HEK293 (cell line): ENCODE data around the gene BTK.

Source experiments
- SP7 ChIP-seq: fragments of 450-650 bp; formaldehyde crosslinking; IDR thresholded peaks from 2 replicates; pipeline ENCODE4 v1.5.1; 2016; ENCODE audit warnings: missing biosample characterization, missing genetic modification characterization
- TRIM28 ChIP-seq: IDR thresholded peaks from 2 replicates; pipeline ENCODE4 v1.6.1; 2011; ENCODE audit warnings: low read length, control low read depth, borderline replicate concordance
- YY2 ChIP-seq: fragments of 450-650 bp; formaldehyde crosslinking; IDR thresholded peaks from 2 replicates; pipeline ENCODE4 v1.5.1; 2016; ENCODE audit warnings: missing biosample characterization, missing genetic modification characterization
- ZFP3 ChIP-seq: fragments of 450-650 bp; formaldehyde crosslinking; IDR thresholded peaks from 2 replicates; pipeline ENCODE4 v1.5.1; 2016; ENCODE audit warnings: low read depth, missing biosample characterization, missing genetic modification characterization
- ZNF10 ChIP-seq: fragments of 450-650 bp; formaldehyde crosslinking; IDR thresholded peaks from 2 replicates; pipeline ENCODE4 v1.5.1; 2017; ENCODE audit warnings: missing biosample characterization, missing genetic modification characterization
- ZNF169 ChIP-seq: fragments of 450-650 bp; formaldehyde crosslinking; IDR thresholded peaks from 2 replicates; pipeline ENCODE4 v1.5.1; 2016; ENCODE audit warnings: missing biosample characterization, missing genetic modification characterization
- ZNF18 ChIP-seq: fragments of 450-650 bp; formaldehyde crosslinking; IDR thresholded peaks from 2 replicates; pipeline ENCODE4 v1.5.1; 2016; ENCODE audit warnings: missing biosample characterization, missing genetic modification characterization
- ZNF184 ChIP-seq: fragments of 450-650 bp; IDR thresholded peaks from 2 replicates; pipeline ENCODE4 v1.5.1; 2018; ENCODE audit warnings: missing biosample characterization, mild to moderate bottlenecking, missing genetic modification characterization
- ZNF223 ChIP-seq: fragments of 450-650 bp; formaldehyde crosslinking; IDR thresholded peaks from 2 replicates; pipeline ENCODE4 v1.5.1; 2016; ENCODE audit warnings: missing biosample characterization, missing genetic modification characterization
- ZNF266 ChIP-seq: fragments of 450-650 bp; formaldehyde crosslinking; IDR thresholded peaks from 2 replicates; pipeline ENCODE4 v1.5.1; 2016; ENCODE audit warnings: missing biosample characterization, missing genetic modification characterization, low read depth
- ZNF280D ChIP-seq: fragments of 450-650 bp; formaldehyde crosslinking; IDR thresholded peaks from 2 replicates; pipeline ENCODE4 v1.5.1; 2016; ENCODE audit warnings: missing biosample characterization, missing genetic modification characterization
- ZNF302 ChIP-seq: fragments of 450-650 bp; formaldehyde crosslinking; IDR thresholded peaks from 2 replicates; pipeline ENCODE4 v1.5.1; 2016; ENCODE audit warnings: missing biosample characterization, missing genetic modification characterization, low read depth
- ZNF433 ChIP-seq: fragments of 450-650 bp; formaldehyde crosslinking; IDR thresholded peaks from 2 replicates; pipeline ENCODE4 v1.5.1; 2016; ENCODE audit warnings: missing biosample characterization, missing genetic modification characterization, low read depth
- ZNF530 ChIP-seq: fragments of 450-650 bp; formaldehyde crosslinking; IDR thresholded peaks from 2 replicates; pipeline ENCODE4 v1.5.1; 2016; ENCODE audit warnings: low read depth, missing biosample characterization, missing genetic modification characterization
- ZNF555 ChIP-seq: fragments of 450-650 bp; formaldehyde crosslinking; conservative IDR thresholded peaks from 2 replicates; pipeline ENCODE4 v1.5.1; 2017; ENCODE audit warnings: missing biosample characterization, mild to moderate bottlenecking, missing genetic modification characterization, inconsistent platforms
- ZNF629 ChIP-seq: fragments of 450-650 bp; formaldehyde crosslinking; IDR thresholded peaks from 2 replicates; pipeline ENCODE4 v1.5.1; 2017; ENCODE audit warnings: missing biosample characterization, missing genetic modification characterization
- ZNF677 ChIP-seq: fragments of 450-650 bp; IDR thresholded peaks from 2 replicates; pipeline ENCODE4 v1.5.0; 2018; ENCODE audit warnings: missing biosample characterization, mild to moderate bottlenecking, missing genetic modification characterization, moderate library complexity
- ZNF701 ChIP-seq: fragments of 450-650 bp; formaldehyde crosslinking; IDR thresholded peaks from 2 replicates; pipeline ENCODE4 v1.5.1; 2016; ENCODE audit warnings: missing biosample characterization, missing genetic modification characterization
- ZNF704 ChIP-seq: fragments of 450-650 bp; formaldehyde crosslinking; IDR thresholded peaks from 2 replicates; pipeline ENCODE4 v1.5.1; 2016; ENCODE audit warnings: missing biosample characterization, missing genetic modification characterization
- ZNF792 ChIP-seq: fragments of 450-650 bp; formaldehyde crosslinking; IDR thresholded peaks from 2 replicates; pipeline ENCODE4 v1.5.1; 2016; ENCODE audit warnings: missing biosample characterization, missing genetic modification characterization
- ZSCAN18 ChIP-seq: fragments of 450-650 bp; formaldehyde crosslinking; IDR thresholded peaks from 2 replicates; pipeline ENCODE4 v1.5.1; 2016; ENCODE audit warnings: missing biosample characterization, missing genetic modification characterization
- TF ChIP-seq, protein P1 (sequence below): fragments of 450-650 bp; formaldehyde crosslinking; optimal IDR thresholded peaks from 2 replicates; pipeline ENCODE3; 2016; ENCODE audit warnings: missing biosample characterization, mild to moderate bottlenecking, missing genetic modification characterization
- TF ChIP-seq, protein P2 (sequence below): fragments of 450-650 bp; formaldehyde crosslinking; IDR thresholded peaks from 2 replicates; pipeline ENCODE4 v1.5.1; 2016; ENCODE audit warnings: missing biosample characterization, missing genetic modification characterization
- TF ChIP-seq, protein P3 (sequence below): fragments of 450-650 bp; formaldehyde crosslinking; IDR thresholded peaks from 2 replicates; pipeline ENCODE4 v1.5.1; 2016; ENCODE audit warnings: missing biosample characterization, missing genetic modification characterization

Gene BTK

GRCh38 chrX:101417981-101418841 is 32.2 kb upstream of the BTK start (continued):
- TF ChIP-seq, protein P1, sequence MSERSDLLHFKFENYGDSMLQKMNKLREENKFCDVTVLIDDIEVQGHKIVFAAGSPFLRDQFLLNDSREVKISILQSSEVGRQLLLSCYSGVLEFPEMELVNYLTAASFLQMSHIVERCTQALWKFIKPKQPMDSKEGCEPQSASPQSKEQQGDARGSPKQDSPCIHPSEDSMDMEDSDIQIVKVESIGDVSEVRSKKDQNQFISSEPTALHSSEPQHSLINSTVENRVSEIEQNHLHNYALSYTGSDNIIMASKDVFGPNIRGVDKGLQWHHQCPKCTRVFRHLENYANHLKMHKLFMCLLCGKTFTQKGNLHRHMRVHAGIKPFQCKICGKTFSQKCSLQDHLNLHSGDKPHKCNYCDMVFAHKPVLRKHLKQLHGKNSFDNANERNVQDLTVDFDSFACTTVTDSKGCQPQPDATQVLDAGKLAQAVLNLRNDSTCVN (tag by site-specific recombination): peak; percentile 33
- TF ChIP-seq ZSCAN18 (tag by site-specific recombination): no peak
- TF ChIP-seq ZNF280D (tag by site-specific recombination): no peak
- TF ChIP-seq ZNF10 (tag by site-specific recombination): no peak
- no peak for TF ChIP-seq ZNF266 (tag by site-specific recombination)
- TF ChIP-seq ZNF223 (tag by site-specific recombination): no peak
- TF ChIP-seq ZNF629 (tag by site-specific recombination): peak; percentile 55; the same call in 1 of the 2 replicates
- TF ChIP-seq ZNF704: no peak
- no peak for TF ChIP-seq YY2 (tag by site-specific recombination)
- TF ChIP-seq ZNF555: no peak
- TF ChIP-seq ZNF701 (tag by site-specific recombination): no peak
- TF ChIP-seq SP7 (tag by site-specific recombination): peak; percentile 27; the same call in 1 of the 2 replicates
- no peak for TF ChIP-seq ZNF302 (tag by site-specific recombination)
- TF ChIP-seq TRIM28: no peak
- no peak for TF ChIP-seq ZFP3 (tag by site-specific recombination)
- no peak for TF ChIP-seq ZNF530 (tag by site-specific recombination)
- no peak for TF ChIP-seq ZNF433 (tag by site-specific recombination)
- no peak for TF ChIP-seq ZNF18 (tag by site-specific recombination)
- TF ChIP-seq ZNF677 (tag by site-specific recombination): no peak
- TF ChIP-seq ZNF792 (tag by site-specific recombination): 0 out of 2 replicates have a peak, but pooled peaks have one; percentile 65
- no peak for TF ChIP-seq ZNF169
- TF ChIP-seq, protein P2, sequence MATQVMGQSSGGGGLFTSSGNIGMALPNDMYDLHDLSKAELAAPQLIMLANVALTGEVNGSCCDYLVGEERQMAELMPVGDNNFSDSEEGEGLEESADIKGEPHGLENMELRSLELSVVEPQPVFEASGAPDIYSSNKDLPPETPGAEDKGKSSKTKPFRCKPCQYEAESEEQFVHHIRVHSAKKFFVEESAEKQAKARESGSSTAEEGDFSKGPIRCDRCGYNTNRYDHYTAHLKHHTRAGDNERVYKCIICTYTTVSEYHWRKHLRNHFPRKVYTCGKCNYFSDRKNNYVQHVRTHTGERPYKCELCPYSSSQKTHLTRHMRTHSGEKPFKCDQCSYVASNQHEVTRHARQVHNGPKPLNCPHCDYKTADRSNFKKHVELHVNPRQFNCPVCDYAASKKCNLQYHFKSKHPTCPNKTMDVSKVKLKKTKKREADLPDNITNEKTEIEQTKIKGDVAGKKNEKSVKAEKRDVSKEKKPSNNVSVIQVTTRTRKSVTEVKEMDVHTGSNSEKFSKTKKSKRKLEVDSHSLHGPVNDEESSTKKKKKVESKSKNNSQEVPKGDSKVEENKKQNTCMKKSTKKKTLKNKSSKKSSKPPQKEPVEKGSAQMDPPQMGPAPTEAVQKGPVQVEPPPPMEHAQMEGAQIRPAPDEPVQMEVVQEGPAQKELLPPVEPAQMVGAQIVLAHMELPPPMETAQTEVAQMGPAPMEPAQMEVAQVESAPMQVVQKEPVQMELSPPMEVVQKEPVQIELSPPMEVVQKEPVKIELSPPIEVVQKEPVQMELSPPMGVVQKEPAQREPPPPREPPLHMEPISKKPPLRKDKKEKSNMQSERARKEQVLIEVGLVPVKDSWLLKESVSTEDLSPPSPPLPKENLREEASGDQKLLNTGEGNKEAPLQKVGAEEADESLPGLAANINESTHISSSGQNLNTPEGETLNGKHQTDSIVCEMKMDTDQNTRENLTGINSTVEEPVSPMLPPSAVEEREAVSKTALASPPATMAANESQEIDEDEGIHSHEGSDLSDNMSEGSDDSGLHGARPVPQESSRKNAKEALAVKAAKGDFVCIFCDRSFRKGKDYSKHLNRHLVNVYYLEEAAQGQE (tag by site-specific recombination): no peak
- TF ChIP-seq, protein P3, sequence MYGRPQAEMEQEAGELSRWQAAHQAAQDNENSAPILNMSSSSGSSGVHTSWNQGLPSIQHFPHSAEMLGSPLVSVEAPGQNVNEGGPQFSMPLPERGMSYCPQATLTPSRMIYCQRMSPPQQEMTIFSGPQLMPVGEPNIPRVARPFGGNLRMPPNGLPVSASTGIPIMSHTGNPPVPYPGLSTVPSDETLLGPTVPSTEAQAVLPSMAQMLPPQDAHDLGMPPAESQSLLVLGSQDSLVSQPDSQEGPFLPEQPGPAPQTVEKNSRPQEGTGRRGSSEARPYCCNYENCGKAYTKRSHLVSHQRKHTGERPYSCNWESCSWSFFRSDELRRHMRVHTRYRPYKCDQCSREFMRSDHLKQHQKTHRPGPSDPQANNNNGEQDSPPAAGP (tag by site-specific recombination): no peak
- no peak for TF ChIP-seq ZNF184 (tag by site-specific recombination)
